Inflammatory macrophage treated with lipopolysaccharide for 4 hours (primary cell): ENCODE measurements around the gene PREX1.

Source experiments
- DNase-seq: peaks from one replicate; pipeline ENCODE4 v3.0.0-alpha.2; 2020

PREX1 gene

GRCh38 chr20:48770700-48771442 is 56.9 kb downstream of the PREX1 start:
- no peak for DNase-seq

- DNase-seq: peak; percentile 90
Measured at GRCh38 chr20:48769069-48769983, 58.5 kb downstream of the PREX1 start.

DNA sequence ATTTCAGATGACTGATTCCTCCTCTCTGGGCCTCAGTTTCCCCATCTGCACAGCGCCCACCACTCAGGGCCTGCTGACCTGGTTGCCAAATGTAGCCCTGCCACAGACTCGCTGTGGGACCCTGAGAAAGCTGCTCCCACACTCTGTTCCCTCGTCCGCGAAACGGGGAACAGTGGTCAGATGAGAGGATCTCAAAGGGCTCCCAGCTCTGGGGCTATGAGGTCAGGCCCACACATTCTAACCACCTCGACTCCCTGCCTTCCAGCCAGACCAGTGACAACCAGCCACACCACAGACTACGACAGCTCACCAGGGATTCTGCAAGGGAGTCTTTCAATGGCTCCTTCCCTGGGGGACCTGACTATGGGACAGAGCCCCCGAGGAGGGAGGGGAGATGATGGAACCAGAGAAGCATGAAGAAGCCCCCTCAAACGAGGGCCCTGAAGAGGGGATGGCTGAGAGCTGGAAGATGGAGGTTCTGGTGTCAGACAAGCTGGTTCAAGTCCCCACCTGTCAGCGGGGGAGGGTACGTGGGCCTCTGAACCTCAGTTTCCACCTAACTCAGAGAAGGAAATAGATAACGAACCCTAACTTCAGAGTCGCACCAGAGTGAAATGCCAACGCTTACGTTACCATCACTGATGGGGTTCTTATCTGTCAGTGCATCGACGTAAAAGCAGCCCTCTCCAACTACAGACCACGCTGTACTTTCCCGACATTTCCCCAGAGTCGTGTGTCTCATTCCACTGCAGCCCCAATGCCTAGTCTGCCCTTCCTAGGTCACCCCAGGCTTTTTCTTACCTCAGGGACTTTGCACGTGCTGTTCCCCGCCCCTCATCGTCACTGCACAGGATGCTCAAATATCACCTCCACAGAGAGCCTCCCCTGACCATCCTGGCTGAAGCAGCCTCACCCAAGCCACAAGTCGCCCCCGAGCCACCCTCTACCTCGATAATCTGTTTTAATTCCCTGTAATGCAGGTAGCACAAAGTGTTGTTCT is 60.5 kb downstream of the PREX1 start:
- no peak for DNase-seq

DNA sequence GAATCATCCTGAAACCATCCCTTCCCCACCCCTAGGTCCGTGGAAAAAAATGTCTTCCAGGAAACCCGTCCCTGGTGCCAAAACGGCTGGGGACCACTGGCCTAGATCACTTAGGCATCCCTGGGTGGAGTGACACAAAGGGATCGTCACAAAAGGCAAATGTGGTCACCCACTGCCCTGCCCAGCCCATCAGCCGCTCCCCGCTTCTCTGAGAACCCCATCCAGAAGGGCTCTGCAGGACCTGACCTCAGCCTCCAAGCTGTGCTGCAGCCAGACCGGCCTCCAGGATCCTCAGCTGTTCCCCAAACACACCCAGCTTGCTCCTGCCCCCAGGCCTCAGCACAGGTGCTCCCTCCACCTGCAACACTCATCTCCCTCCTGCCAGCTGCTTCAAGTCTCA is 61.6 kb downstream of the PREX1 start:
- no peak for DNase-seq

DNA sequence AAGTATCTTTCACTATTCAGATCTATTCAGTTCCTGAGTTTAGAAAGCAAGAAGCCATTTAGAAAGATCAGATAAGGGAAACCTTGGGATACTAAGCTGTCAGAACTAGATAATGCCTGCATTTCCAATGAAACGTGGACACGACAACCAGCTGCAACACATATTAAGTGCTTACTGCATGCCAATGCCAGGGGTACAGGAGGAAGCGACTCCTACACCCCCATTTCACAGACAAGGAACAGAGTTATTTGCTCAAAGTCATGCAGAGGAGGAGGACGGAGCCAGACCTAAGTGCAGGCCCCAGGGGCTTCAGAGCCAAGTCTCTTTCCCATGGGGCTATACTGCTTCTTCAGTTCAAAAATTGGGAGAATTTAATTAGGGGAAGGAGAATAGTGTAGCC is 62.4 kb downstream of the PREX1 start:
- DNase-seq: no peak

GRCh38 chr20:48763216-48763914 is 64.4 kb downstream of the PREX1 start:
- DNase-seq: no peak

- no peak for DNase-seq
Measured at GRCh38 chr20:48761874-48762273, 65.9 kb downstream of the PREX1 start.

DNA sequence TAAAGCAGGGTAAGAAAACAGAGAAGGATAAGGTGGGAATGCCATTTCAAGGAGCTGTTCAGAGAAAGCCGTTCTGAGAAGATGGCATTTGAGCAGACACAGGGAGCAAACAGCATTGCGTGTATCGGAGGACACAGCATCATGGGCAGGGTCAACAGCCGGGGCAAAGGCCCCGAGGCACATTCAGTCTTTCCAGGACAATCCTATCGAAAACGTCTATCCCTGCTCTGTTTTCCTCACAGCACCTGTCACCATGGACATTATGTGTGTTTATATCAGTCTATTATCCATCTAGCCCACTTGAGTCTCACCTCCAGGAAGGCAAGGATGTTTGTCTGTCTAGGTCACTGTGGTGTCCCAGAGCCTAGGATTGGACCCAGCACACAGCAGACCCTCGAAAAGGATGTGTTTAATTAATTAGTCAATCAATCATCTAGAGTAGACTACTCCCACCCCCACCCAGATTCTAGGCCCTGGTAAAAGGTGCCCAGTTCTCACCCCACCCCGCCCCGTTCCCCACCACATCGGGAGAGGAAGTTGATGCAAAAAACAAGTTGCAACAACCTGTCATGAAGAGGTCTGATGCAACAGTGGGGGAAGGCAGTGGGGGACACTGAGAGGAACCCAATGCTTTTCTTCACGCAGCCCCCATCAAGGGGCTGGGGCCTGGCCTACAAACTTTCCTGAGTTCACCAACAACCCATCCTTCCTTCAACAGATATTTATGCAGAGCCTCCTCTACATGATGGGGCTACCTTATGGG is 66.6 kb downstream of the PREX1 start:
- peak; percentile 61 for DNase-seq

DNA sequence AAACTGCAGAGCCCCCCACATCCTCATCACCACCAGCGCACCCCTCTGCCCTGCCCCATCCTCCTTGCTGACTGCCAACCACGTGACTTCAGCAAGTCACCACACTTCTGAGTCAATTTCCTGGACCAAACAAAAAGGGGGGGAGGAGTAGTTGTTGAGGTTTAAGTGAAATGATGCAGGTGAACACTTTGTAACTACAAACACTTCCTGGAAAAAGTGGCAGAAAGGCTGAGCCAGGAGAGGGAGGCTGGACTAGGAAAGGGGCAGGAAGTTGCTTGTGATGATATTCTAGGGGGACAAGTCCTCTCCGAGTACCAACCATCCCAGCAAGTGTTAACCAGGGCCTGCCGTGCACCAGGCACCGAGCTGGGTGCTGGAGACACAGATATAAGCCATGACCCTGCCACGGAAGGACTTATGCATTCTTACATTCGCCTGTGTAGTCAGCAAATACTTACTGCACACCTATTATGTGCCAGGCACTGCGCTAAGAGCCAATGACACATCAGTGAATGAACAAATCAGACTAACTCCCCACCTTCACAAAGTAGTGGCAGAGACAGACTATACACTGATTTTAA is 67.3 kb downstream of the PREX1 start:
- DNase-seq: peak; percentile 34

GRCh38 chr20:48759631-48760245 is 68.1 kb downstream of the PREX1 start:
- no peak for DNase-seq

DNA sequence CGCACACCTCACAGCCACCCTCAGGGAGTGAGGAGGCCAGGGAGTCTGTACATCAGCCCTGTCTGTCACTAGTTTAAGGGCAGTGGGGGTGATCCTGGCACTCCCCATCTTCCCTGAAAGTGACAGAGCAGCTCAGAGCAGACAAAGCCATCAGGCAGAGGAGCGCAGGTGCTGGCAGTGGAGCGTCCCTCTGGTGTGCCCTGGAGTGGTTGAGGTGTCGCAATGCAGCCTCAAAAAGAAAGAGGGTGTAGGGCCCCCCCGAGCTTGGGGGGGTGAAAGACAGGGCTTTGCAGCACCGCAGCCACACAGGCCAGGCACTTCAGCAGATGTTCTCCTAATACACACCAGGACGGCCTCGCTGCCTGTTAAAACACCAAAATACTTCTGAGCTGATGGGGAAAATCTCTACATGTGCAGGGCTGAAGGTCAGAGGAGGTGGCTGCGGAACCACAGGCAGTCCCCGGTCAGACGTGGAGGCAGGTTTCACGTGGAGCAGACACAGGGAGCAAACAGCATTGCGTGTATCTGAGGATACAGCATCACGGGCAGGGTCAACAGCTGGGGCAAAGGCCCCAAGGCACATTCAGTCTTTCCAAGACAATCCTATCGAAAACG is 69.5 kb downstream of the PREX1 start:
- DNase-seq: no peak

DNA sequence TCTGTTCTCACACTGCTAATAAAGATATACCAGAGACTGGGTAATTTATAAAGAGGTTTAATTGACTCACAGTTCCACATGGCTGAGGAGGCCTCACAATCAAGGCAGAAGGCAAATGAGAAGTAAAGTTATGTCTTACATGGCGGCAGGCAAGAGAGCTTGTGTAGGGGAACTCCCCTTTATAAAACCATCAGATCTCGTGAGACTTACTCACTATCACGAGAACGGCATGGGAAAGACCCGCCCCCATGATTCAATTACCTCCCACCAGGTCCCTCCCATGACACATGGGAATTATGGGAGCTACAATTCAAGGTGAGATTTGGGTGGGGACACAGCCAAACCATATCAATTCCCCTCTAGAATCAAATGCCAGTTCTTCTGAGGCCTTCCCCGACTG is 71.0 kb downstream of the PREX1 start:
- peak; percentile 33 for DNase-seq

- DNase-seq: no peak
Measured at GRCh38 chr20:48754292-48754691, 73.5 kb downstream of the PREX1 start.

- DNase-seq: no peak
Measured at GRCh38 chr20:48752963-48753362, 74.8 kb downstream of the PREX1 start.

DNA sequence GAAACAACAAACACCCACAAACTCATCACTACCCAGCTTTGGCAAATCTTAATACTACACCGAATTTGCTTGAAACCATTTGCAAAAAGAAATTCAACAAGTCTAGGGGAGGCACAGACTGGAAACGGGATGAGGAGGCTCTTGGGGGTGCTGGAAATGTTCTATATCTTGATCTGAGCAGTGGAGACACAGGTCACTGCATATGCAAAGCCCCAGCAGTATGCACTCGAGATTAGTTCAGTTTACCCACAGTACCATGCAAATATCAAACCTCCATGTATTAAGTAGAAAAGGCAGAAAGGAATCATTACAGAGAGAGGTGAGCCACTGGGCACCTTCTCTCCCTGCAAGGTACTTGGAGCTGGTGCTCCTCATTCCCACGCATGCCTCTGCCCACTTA is 75.9 kb downstream of the PREX1 start:
- DNase-seq: no peak

DNA sequence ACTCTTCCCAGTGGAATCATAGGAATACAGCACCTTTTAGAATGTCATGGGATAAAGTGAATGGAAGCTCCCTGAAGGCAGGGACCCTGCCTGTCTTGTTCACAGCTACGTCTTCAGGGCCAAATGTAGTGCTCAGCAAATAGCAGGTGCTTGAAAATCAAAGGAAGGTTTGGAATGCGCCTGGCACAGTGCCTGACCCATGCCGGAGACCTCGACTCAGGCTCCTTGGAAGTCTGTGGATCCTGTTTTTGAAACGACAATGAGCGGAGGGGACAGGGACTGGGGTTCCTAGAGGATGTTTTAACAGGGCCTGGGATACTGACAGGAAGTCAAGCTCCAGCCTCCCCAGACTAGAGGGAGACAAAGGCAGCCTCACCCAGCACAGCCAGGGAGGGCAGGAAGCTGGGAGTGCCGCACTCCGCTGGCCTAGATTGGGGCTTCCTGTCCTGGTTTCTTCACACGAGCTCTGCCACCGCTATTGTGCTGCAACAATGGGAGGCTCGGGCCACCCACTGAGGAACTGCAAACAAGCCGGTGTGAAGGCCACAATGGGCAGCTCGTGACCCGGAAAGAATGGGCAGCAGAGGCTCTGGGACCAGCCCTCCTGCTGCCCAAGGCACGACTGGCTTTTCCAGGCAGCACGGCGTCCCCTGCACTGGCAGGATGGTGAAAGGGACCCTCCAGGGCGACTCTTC is 76.7 kb downstream of the PREX1 start:
- DNase-seq: peak; percentile 82

GRCh38 chr20:48750376-48750775 is 77.4 kb downstream of the PREX1 start:
- DNase-seq: no peak

DNA sequence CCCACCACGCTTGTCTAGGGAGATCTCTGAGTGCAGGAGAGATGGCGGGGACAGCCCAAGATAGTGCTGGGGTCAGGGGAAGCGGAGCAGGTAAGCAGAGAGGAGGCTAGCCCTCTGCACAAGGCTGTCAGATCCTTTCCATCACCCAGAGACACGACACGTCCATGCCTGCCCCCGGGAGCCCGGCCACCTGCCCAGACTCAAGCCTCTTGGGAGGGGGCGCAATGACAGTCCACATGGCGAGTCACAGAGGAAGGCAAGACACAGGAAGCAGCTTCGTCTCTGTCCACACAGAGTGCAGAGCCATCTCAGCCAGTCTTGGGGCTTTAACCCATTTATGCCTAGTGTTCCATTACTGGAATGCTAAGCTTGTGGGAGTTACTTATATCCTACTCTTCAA is 78.4 kb downstream of the PREX1 start:
- no peak for DNase-seq

- DNase-seq: no peak
Measured at GRCh38 chr20:48748556-48748955, 79.2 kb downstream of the PREX1 start.
